Stimulated activated CD4-positive, alpha-beta T cell treated with anti-CD3 and anti-CD28 coated beads, Interleukin-15, amount 100 ng/mL, for 1 hour (primary cell): Measurements from ENCODE around the gene CSAG3.
"Not testable (repeated sequence)": the region's sequence is repeated elsewhere in the genome, so short reads cannot be mapped to it uniquely, and the experiment has no call there.

ENCODE experiments used
- DNase-seq, 2 donors: peaks; one replicate each; pipeline ENCODE4 v3.0.0-alpha.2; 2020; ENCODE audit warnings: low read depth in 1 of 2, low spot score in 1 of 2

Gene CSAG3

GRCh38 chrX:152758918-152759317 lies at the start of gene CSAG3:
Gene CSAG3 (plus strand): TSS chrX:152759218.
- DNase-seq: not testable (repeated sequence)

DNA sequence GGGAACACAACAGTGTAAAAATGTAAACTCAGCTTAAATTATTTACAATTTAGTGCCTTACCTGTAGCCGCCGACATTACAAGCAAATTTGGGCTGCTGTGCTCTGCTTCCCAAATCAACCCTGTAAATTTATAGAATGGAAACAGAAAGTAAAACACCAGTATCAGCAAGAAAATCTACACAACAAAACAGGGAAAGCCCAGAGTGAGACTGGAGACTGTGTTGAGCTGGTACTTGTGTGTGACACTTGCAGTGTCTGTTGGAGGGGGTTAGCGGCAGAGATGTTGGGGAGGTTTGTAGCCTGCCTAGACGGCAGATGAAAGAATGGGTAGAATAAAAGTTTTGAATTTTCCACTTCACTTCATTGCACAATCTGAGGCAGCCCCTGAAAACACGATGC lies 45.8 kb upstream of the CSAG3 start:
- DNase-seq: not testable (repeated sequence)

GRCh38 chrX:152713815-152714787 lies 44.9 kb upstream of the CSAG3 start, which contains the start of gene MAGEA2B:
Gene MAGEA2B (plus strand): TSS chrX:152714628. CDS start chrX:152717107, 2,479 bp downstream.
- not testable (repeated sequence) for DNase-seq

DNA sequence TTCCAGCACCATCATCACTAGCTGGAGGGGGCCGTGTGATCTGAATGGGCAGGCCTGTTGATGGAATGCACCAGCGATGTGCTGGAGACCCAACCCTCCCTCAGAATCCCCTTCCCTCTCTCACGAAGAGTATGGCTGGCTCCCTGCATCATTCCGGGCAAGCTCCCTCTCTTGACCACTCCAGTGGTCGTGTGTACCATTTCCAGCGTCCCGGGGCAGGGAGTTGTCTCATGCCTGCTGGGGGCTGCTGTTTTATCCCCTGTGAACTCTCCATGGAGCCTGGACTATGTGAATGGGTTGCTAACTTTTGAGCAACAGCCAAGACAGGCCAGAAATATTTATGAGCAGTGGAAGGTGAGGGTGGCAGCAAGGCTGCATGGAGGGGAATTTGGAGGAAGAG lies 33.6 kb upstream of the CSAG3 start:
- DNase-seq: no peak

GRCh38 chrX:152733261-152733975 lies 25.6 kb upstream of the CSAG3 start, which contains the start of the genes CSAG1 and MAGEA12:
Gene CSAG1 (minus strand): TSS chrX:152733721. CDS start chrX:152732460, 1,261 bp downstream.
Gene MAGEA12 (plus strand): TSS chrX:152733757. CDS start chrX:152736162, 2,405 bp downstream.
- DNase-seq: no peak

DNA sequence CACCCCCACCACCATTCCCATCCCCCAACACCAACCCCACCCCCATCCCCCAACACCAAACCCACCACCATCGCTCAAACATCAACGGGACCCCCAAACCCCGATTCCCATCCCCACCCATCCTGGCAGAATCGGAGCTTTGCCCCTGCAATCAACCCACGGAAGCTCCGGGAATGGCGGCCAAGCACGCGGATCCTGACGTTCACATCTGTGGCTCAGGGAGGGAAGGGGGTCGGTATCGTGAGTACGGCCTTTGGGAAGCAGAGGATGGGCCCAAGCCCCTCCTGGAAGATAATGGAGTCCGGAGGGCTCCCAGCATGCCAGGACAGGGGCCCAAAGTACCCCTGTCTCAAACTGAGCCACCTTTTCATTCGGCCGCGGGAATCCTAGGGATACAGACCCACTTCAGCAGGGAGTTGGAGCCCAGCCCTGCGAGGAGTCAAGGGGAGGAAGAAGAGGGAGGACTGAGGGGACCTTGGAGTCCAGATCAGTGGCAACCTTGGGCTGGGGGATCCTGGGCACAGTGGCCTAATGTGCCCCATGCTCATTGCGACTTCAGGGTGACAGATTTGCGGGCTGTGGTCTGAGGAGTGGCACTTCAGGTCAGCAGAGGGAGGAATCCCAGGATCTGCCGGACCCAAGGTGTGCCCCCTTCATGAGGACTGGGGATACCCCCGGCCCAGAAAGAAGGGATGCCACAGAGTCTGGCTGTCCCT lies 24.7 kb upstream of the CSAG3 start:
- DNase-seq: not testable (repeated sequence)

GRCh38 chrX:152735101-152735500 lies 23.9 kb upstream of the CSAG3 start:
- no peak for DNase-seq

GRCh38 chrX:152735860-152736511 lies 23.0 kb upstream of the CSAG3 start:
- DNase-seq: no peak

- not testable (repeated sequence) for DNase-seq
Measured at GRCh38 chrX:152736528-152736927, 22.5 kb upstream of the CSAG3 start.

GRCh38 chrX:152738560-152738959 lies 20.5 kb upstream of the CSAG3 start:
- DNase-seq: no peak

GRCh38 chrX:152753686-152754650 lies 5.0 kb upstream of the CSAG3 start, which contains the start of gene MAGEA2:
Gene MAGEA2 (minus strand): TSS chrX:152753842. CDS start chrX:152751363, 2,479 bp downstream.
- DNase-seq: not testable (repeated sequence)

- not testable (repeated sequence) for DNase-seq
Measured at GRCh38 chrX:152754871-152755270, 4.1 kb upstream of the CSAG3 start.

GRCh38 chrX:152759544-152759943 lies 526 bp downstream of the CSAG3 start:
- DNase-seq: not testable (repeated sequence)

GRCh38 chrX:152761582-152761981 lies 2.6 kb downstream of the CSAG3 start:
- DNase-seq: not testable (repeated sequence)

DNA sequence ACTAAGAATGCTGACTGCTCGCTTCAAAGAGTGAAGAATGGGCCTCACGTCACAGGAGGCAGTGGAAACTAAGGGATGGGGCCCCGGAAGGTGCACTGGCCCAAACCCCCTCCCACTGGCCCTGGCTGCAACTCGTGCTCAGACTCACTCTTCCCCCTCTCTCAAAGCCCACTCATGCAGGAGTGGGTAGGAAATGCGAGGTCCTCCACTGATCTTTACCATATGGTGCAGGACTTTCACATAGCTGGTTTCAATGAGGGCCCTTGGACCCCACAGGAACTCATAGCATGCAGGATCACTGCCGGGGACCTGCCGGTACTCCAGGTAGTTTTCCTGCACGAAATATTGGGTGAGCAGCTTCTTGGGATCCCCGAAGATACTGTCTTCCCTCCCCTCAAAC lies 7.5 kb downstream of the CSAG3 start:
- not testable (repeated sequence) for DNase-seq

DNA sequence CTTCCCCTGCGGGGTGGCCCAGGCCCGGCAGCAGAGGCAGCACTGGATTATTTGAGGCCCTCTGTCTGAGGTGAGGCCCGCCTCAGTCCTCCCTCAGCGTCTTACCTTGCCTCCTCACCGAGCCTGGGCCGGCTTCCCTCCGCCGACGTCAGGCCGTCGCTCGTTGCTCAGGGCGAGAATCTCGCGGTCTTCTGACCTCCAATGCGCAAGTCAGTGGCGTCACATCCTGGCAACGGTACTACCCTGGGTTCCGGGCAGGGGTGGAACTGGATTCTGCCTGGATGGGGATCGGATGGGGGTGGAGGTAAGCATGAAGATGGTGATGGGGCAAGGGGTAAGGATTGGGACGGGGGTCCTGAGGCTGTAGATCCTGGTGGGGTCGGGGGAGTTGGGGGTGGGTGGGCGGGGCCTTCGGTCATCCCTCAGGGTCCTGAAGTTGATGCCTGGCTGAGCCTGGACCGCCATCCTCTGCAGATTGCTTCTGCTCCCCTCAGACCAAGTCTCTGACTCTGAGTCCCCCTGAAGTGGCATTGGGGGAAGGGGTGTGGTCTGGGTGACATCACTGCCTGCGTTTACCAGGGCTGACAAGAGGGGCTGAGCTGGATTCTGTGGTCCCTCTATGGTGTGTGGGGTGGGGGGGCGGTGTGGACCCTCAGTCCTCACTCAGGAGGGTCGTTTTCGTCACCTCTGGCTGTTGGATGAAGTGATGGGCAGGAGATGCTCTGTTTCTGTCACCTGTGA lies 10.7 kb downstream of the CSAG3 start, which contains the start of gene MAGEA6:
TSS of gene MAGEA6 (minus strand) at position 141 of the 741 bp plus-strand sequence. CDS start 2,039 bp downstream, outside the sequence.
- not testable (repeated sequence) for DNase-seq

GRCh38 chrX:152787062-152787461 lies 28.0 kb downstream of the CSAG3 start:
- not testable (repeated sequence) for DNase-seq

- DNase-seq: no peak
Measured at GRCh38 chrX:152798945-152799344, 39.9 kb downstream of the CSAG3 start.
